Hypothalamus (tissue), 51 donors: ENCODE measurements around the gene SH3GL1.
A peak's percentile ranks its signal among the peaks of the same experiment; 100 is the strongest.

Experiments used
- DNase-seq, 51 donors: peaks; one replicate each; lab custom pipeline; 2025; lab: John Stamatoyannopoulos, UW

Gene SH3GL1

GRCh38 chr19:4378886-4379285 is 21.5 kb downstream of the SH3GL1 start:
- DNase-seq: no peak

GRCh38 chr19:4376991-4377781 is 23.2 kb downstream of the SH3GL1 start:
- no peak for DNase-seq

- no peak for DNase-seq
These were observed 23.7 kb downstream of the SH3GL1 start for GRCh38 chr19:4376671-4376990.

GRCh38 chr19:4376028-4376670 is 24.2 kb downstream of the SH3GL1 start:
- DNase-seq: peak in 1 of 51 donors; percentile 43

- DNase-seq: peak in 19 of 51 donors; percentile 6 to 70 (median 43)
These were observed 25.0 kb downstream of the SH3GL1 start for GRCh38 chr19:4375164-4376027.

- peak in 9 of 51 donors; percentile 25 to 66 (median 52) for DNase-seq
These were observed 25.7 kb downstream of the SH3GL1 start for GRCh38 chr19:4374498-4375163.

- peak in 42 of 51 donors; percentile 21 to 82 (median 62) for DNase-seq
These were observed 26.5 kb downstream of the SH3GL1 start for GRCh38 chr19:4373601-4374497.

- no peak for DNase-seq
These were observed 27.4 kb downstream of the SH3GL1 start for GRCh38 chr19:4373013-4373367.

- peak in 1 of 51 donors; percentile 11 for DNase-seq
These were observed 28.0 kb downstream of the SH3GL1 start for GRCh38 chr19:4372165-4373012.

- DNase-seq: peak in 10 of 51 donors; percentile 10 to 46 (median 30)
These were observed 28.8 kb downstream of the SH3GL1 start for GRCh38 chr19:4371247-4372164.

GRCh38 chr19:4370418-4371041 is 29.8 kb downstream of the SH3GL1 start:
- DNase-seq: no peak

- peak in 37 of 51 donors; percentile 6 to 76 (median 47) for DNase-seq
These were observed 30.5 kb downstream of the SH3GL1 start for GRCh38 chr19:4369888-4370260.

GRCh38 chr19:4369109-4369887 is 31.0 kb downstream of the SH3GL1 start:
- peak in 10 of 51 donors; percentile 12 to 38 (median 24) for DNase-seq

GRCh38 chr19:4368128-4368820 is 32.1 kb downstream of the SH3GL1 start:
- no peak for DNase-seq

- no peak for DNase-seq
These were observed 32.6 kb downstream of the SH3GL1 start for GRCh38 chr19:4367781-4368127.

- no peak for DNase-seq
These were observed 33.0 kb downstream of the SH3GL1 start for GRCh38 chr19:4367336-4367723.
